CD4-positive, alpha-beta T cell treated with Interleukin-6 at 100 ng/mL for 8 hours (primary cell): ENCODE results near the gene CHKA.

Experiments
- DNase-seq: peaks from one replicate; pipeline ENCODE4 v3.0.0-alpha.2; 2020; ENCODE audit warnings: mixed read lengths, low spot score

Gene CHKA

DNA sequence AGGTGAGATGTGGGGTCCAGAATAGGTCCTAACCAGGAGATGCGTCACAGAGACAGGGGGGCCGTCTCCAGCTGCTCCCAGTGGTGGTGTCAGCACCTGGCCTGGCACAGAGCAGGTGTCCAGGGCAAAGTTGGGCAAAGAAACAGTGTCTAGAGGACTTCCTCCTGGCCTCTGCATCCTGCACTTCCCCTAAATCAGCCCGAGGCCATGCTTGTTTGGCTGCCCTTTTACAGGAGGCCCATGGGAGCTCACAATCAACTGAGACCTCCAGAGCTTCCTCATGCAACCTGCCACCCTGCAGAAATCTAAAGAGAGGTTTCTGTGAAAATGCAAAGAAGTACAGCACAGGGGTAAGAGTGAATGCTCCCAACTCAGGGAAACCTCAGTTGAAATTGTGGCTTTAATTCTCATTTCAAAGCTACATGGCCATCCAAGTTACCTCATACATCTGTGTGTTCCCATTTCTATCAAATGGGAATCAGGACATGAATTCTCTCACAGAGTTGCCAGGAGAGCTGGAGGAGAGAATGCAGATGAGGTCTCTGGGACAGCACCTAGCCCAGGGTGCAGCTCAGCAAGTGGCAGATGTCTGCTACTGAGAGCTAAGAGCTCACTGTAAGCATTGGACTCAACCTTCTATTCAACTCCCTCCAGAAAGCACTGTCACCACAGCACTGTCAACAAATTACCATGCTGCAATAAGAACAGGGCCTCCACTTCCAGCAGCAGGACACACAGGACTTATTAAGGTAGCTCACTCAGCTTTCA is 49.7 kb downstream of the CHKA start:
- DNase-seq, result no peak

DNA sequence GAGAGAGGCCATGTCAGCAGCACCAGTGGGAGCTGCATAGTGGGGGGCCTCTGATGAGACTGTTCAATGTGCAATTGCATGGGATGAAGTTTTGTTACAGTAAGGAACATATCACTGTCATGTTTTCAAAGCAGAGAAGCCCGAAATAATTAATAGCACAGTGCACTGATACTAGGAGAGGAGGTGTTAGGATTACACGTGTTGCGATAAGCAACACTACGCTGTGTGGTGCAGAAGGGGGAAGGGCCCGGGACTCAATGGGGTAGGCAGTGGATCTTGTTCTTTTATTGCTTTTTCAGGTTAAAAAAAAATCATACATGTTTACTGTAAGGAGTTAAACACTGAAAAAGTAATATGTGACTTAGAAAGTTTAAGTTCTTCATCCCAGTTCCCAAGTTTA is 53.2 kb downstream of the CHKA start:
- DNase-seq, result no peak

DNA sequence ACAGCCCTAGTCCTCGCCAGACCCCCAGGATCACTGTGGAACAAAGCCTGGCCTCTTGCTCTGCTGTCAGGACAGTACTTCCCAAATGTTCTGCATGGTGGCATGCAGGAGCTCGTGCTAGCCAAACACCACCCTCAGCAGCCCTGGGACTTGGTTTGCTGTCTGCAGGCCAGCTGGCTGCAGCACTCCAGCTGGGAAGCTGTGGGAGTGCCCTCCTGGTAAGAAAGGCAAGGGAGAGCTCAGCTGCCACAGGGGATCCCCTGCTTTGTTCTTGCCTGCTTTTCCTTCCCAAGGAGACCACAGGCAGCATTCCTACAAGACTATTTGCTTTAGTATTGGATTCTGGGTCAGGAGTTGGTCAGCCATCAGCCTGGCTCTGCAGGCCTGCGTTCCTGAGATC is 54.4 kb downstream of the CHKA start:
- no peak for DNase-seq

DNA sequence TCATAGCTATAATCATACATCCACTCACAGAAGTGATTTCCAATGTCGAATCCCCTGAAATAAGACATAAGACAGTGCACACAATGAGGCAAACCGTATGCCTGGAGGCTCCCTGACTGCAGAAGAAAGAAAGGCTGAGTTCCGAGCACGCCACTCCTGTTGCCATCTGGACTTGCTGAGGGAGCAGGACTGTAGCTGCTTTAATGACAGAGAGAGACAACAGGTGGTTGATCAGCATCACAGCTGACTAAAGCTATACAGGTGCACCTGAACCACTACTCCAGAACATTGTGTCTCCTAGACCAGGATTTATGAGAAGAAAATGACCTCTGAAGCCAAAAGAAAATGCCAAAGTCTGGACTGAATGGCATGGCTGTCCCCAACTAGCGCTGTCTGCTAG is 55.3 kb downstream of the CHKA start:
- no peak for DNase-seq

DNA sequence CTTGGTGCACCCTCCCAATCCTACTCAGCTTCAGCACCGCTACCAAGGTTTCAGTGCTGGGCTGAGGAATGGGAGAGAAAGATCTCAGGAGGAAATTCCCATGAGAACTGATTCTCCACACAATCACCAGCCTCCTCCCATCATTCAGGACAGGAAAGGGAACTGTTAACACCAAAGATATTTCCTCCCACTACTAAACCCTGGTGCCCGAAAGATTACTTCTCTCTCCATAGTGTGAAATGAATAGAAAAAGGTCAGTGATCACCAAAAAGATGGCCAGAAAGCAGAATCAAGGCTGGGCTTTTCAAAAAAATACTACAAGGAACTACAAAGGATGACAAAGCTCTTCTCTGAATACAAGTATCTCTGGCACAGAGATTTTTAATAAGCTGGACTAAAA is 56.3 kb downstream of the CHKA start:
- no peak for DNase-seq

DNA sequence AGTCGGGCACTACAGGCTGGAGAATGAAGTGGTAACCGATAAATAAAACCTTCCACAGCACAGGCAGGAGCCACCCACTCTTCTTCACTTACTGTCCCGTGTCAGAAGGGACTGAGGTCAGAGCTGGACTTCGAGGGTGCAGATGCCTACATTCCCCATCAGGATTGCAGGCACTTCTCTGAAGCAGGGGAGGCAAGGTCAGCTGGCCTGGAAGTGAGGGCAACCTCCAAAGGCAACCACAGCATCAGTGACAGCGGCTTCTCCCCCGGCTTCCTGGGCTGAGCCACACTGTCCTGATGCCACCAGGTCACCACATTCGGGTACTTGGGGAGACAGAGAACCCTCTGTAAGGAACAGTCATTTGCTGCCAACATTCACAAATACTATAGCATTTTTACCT is 59.7 kb downstream of the CHKA start:
- no peak for DNase-seq

DNA sequence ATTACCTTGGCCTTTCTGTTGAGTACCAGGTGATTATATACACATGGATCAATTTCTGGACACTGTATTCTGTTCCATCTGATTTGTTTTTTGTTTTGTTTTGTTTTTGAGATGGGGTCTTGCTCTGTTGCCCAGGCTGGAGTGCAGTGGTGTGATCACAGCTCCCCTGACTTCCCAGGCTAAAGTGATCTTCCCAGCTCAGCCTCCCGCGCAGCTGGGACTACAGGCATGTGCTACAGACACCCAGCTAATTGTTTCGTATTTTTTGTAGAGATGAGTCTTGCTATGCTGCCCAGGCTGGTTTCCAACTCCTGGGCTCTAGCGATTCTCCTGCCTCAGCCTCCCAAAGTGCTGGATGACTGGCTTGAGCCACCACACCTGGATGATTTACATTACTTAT is 63.4 kb downstream of the CHKA start:
- DNase-seq, result no peak

DNA sequence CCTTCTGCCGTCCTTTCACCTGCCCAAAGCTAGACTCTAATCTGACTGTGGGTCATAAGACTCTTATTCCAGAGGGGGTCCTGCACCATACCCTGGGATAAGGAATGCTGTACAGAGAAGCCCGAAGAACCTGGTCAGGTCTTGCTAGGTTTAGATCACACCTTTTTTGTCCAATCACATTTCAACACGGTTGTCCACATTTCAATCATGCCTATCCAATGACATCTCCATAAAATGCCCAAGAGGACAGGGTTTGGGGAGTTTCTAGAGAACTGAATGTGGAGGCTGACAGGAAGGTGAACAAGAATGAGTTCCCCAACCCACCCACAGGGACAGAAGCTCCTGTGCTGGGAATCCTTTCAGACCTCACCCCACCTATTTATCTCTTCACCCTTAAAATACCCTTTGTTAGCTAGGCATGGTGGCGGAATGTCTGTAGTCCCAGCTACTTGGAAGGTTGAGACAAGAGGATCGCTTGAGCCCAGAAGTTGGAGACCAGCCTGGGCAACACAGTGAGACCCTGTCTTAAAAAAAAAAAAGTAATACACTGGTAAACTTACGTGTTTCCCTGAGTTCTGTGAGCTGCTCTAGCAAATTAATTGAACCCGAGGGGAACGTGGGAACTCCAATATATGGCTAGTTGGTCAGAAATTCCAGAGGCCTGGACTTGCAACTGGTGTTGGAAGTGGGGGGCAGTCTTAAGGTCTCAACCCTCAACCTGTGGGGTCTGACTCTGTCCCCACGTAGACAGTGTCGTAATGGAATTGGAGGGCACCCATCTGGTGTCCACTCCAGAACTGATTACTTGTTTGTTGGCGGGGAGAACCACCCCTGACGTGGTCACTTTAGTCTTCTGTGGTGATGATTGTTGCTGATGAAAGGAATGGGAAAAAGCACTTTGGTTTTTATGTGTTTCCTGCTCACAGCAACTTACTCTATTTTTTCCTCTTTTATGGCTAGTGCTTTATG is 64.6 kb downstream of the CHKA start:
- no peak for DNase-seq

DNA sequence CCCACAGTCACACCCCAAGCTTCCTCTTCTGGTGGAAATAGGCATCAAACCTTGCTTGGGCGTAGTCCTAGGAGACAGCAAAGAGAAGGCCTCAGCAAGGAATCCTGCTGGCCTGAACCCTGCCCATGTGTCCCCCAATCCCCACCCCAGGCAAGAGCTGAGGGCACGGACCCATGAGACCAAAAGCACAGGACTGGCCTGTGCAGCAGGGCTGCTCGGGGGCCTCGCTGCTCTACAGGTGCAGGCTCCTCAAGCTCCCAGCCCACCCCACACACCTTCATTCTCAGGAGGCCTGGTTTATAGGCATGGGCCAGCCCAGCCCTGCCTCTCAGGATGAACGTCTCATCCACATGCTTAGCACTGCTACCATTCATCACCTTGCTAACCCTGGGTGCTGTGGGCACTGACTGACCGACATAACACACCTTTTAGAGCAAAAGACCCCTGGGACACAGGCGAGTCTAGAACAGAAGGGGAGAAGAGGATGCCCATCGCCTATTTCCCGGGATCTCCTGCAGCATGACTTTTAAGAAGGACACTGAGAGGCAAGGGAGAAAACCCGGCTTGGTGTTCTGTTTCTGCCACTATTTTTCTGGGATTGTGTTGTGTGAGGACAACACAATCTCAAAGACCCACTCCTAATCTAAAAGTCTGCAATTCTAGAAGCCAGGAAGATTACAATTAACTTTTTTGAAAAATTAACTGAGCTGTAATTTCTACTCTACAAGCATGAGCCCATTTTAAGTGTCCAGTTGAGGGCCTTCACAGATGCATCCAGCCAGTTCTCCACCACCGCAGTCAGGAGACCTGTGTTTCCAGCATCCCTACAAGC is 67.0 kb downstream of the CHKA start:
- no peak for DNase-seq

DNA sequence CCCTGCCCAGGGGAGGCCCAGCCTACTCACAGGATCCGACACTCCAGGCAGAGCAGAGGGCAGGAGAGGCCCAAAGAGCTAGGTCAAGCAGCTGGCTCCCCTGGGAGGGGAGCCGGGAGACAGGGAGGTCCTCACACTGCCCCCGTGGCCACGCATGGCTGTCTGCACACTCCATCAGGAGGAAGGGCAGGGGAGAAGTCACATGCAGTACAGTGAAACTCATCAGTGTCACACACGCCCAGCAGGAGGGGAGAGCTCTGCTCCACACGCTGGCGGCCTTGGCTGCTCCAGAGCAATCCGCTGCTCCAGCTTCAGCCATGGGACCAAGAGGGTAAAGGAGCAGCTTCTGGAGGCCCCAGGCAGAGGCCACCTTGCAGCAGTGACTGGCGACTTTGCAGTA is 68.1 kb downstream of the CHKA start:
- DNase-seq, result no peak

DNA sequence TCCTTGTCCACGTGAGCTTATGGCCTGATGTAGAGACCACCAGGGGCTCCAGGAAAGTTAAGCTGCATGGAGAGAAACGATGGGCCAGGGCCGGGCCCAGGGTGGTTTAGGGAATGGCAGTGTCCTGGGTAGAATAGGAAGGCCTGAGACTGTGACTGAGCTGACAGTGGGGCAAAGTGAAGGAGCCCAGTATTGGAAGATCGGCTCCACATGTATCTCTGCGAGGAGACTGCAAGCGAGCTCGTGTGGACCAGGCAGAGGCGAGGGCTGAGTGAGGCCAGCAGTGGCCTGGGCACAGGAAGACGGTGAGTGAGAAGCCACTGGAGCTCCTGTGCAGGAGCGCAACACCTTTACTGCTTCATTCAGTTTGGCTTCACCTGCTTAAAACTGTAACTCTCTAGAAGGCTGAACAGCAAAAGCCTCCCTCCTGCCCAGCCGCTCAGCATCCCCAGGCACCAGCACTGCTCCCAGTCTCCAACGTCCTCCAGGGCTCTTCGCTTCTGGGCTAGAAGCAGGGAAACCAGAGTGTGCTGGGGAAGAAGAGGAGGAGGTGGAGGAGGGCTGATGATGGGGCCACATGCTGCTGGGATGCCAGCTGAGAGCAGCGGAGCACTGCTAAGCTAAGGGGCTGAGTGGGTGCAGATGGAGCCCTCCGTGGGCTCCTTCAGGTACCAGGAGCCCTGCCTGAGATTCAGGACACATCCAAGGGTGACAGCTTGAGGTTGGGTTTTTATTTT is 68.9 kb downstream of the CHKA start:
- DNase-seq, result no peak

DNA sequence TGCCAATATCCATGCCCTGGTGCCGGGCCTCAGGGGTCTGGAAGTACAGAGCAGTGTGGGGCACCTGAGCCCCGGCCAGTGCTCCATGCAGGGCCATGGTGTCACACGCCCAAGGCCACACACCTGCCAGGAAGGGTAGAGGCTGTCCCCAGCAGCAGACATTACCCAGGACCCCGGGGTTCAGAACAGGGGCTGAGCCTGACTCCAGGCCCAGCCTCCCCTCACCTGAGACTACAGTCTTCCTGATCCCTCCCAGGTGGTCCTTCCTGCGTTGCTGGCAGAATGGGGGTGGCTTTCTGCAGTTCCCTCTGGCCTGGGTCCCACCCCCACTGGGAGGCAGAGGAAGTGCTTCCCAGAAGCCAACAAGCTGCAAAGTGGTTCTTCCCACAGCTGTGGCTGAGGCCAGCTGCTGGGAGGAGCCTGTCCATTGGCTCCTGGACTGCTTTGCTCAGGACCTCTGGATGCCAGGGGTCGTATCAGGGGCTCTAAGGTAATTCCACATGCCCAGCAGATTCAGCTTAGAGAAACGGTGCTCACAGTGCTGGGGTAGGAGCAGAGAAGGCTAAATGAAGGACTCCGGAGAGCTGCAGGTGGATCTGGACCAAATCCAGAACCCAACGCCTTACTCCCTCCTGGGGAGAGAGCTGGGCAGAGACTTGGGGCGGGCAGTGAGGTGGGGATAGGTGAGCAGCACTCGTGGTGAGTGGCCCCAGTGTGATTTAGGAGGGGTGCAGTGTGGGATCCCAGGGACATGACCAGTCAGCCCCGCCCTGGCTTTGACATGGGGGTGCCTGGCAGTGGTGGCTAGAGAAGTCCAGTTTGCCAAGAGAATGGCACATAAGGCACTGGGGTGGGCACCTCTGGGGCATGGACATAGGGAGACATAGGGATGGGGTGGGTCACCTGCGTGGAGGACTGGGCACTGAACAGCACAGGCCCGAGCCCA is 69.7 kb downstream of the CHKA start:
- no peak for DNase-seq

DNA sequence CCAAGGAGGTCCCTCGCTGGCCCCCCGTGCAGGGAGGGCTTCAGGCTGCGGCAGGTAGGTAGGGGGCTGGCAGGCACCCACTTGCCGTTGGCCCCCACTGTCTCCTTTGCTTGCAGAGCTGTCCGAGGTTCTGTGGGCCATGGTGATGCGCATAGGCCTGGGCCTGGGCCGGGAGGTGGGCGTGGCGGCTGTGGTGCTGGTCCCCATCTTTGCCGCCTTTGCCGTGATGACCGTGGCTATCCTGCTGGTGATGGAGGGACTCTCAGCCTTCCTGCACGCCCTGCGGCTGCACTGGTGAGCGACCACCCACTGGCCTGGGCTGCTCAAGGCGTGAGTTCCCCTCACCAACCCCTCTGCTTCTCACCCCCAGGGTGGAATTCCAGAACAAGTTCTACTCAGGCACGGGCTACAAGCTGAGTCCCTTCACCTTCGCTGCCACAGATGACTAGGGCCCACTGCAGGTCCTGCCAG is 70.8 kb downstream of the CHKA start:
- DNase-seq, result no peak

DNA sequence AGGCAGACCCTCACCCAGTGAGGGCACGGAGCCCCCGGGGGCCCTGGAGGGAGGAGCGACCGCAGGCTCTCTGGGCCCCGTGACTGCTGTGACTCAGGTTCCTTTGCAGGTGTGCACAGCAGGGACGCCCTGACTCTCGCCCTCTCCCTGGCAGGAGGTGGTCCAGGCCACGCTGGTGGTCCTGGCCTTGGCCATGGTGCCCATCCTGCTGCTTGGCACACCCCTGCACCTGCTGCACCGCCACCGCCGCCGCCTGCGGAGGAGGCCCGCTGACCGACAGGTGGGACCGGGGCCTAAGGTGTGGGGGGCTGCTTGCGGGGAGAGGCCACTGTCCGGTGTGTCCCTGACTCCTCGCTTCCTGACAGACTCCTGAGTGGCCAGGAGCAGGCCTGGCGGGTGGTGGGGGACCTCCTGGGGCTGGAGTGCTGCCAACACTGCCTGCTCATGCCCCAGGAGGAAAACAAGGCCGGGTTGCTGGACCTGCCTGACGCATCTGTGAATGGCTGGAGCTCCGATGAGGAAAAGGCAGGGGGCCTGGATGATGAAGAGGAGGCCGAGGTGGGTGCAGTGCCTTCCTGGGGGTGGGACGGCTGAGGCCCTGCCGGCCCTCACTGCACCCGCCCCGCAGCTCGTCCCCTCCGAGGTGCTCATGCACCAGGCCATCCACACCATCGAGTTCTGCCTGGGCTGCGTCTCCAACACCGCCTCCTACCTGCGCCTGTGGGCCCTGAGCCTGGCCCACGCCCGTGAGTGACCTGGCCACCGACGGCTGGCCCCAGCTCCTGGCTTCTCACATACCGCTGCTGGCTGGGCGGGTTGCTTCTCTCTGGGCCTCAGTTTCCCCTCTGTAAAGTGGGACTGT is 71.4 kb downstream of the CHKA start:
- no peak for DNase-seq

DNA sequence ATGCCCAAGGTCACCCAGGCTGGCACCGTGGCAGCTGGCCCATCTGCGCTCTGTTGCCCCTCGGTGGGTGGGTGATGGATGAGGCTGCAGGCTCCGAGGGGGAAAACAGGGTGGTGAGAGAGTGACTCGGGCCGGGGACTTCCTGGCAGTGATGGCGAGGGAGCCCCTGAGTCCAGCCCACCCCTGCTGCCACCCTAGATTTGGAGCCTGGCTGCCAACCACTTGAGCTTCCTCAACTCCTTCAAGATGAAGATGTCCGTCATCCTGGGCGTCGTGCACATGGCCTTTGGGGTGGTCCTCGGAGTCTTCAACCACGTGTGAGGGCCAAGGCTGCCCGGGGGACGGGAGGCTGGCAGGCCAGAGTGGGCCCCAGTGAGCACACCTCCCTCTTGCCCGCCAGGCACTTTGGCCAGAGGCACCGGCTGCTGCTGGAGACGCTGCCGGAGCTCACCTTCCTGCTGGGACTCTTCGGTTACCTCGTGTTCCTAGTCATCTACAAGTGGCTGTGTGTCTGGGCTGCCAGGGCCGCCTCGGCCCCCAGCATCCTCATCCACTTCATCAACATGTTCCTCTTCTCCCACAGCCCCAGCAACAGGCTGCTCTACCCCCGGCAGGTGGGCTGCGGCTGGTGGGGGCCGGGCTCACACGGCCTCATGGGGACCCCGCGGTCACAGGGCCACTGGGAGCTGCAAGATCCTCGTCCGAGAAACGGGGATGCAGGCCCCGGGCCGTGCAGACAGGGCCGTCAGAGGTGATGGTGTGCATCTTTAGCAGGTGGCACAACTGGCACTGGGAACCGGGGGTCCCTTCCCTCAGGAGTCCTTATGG is 72.3 kb downstream of the CHKA start:
- DNase-seq, result no peak

DNA sequence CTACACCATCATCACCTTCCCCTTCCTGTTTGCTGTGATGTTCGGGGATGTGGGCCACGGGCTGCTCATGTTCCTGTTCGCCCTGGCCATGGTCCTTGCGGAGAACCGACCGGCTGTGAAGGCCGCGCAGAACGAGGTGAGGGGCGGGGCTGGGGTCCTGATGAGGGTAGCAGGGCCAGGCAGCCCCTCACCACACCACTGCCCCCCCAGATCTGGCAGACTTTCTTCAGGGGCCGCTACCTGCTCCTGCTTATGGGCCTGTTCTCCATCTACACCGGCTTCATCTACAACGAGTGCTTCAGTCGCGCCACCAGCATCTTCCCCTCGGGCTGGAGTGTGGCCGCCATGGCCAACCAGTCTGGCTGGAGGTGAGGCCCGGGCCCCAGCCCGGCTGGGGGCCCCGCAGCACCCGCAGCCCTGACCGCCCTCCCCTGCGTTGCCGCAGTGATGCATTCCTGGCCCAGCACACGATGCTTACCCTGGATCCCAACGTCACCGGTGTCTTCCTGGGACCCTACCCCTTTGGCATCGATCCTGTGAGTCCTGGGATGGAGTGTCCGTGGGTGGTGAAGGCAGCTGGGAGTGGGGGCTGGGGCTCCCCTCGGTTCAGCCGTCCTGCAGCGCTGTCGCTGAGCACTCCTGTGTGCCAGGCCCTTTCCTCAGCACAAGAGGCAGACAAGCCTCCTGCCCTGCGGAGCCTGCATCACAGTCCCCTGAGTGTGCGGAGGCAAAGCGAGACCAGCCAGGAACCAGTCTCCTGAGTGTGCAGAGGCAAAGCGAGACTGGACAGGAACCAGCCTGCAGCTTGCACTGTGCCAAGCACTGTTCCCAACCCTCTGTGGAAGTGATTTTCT is 73.5 kb downstream of the CHKA start:
- DNase-seq, result no peak

DNA sequence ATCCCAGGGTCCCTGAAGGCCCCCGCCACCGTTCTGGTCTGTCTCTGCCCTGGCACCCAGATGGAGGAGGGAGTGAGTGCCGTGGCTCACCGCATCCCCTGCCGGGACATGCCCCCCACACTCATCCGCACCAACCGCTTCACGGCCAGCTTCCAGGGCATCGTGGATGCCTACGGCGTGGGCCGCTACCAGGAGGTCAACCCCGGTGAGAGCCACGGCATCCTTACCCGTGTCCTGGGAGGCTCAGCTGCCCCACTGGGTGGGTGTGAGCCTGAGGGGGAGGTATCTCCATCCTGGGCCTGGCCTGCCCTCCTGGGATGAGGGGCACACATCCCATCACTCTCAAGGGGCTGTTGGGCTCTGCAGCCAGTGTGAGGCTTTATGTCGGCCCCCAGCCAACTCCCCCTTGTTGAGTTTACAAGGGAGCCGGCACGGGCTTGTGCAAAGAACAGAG is 76.3 kb downstream of the CHKA start:
- no peak for DNase-seq
